GM21390 (cell line): Measurements from ENCODE around the gene ANGEL2.
"Not testable (repeated sequence)": the region's sequence is repeated elsewhere in the genome, so short reads cannot be mapped to it uniquely, and the experiment has no call there.

ENCODE experiments used
- ATAC-seq: cut with Tn5 transposase; IDR thresholded peaks from one replicate; pipeline ENCODE4 v1.9.1; 2021; ENCODE audit not compliant: unreplicated experiment

The ANGEL2 gene, protein sequence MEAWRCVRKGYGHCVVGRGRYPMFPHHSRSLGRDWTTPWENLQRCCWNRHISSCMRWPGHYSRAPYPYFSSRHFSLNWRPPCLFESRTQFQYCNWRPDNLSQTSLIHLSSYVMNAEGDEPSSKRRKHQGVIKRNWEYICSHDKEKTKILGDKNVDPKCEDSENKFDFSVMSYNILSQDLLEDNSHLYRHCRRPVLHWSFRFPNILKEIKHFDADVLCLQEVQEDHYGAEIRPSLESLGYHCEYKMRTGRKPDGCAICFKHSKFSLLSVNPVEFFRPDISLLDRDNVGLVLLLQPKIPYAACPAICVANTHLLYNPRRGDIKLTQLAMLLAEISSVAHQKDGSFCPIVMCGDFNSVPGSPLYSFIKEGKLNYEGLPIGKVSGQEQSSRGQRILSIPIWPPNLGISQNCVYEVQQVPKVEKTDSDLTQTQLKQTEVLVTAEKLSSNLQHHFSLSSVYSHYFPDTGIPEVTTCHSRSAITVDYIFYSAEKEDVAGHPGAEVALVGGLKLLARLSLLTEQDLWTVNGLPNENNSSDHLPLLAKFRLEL

DNA sequence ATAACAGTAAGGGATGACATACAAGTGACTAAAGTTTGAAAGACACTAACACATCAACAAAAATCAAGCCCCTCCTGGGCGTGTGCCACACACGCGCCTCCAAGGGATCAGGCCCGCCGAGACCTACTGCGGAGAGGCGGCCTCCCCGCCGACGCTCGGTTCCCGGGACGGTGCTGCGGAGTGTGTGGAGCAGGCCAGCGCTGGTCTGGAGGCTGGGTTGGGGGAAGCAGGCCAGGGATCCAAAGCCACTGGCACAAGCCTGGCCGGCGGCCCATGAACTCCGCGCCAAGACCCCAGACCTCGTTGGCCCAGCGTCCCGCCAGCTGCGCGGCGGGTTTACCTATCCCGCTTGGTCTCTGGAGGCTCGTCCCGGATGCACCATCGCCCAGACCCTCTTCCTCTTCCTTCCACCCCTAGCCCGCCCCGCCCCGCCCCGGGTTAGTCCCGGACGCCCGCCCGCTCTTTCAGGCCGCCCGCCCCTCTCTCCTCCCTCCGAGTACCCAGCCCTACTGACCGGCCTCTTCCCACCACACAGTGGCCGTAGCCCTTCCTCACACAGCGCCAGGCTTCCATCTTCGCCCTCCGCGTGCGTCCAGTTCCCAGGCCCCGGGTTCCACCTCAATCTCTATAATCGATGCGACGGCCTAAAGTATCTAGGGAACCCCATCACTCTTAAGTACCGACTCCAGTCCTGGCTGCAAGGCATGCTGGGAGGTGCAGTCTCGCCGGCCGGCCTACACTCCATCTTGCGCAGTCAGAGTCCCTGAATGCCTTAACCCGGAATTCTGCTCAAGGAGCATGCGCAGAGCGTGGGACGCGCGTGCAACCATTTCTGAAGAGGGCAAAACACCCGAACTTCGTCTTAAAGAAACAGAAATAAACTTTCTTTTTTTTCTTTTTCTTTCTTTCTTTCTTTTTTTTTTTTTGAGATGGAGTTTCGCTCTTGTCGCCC lies at the start of gene ANGEL2:
ANGEL2 (minus strand) TSS at position 769 of the 952 bp plus-strand sequence; CDS start at position 573, 196 bp downstream.
- peak; percentile 92 for ATAC-seq

- ATAC-seq: no peak
Observed at GRCh38 chr1:213061263-213061662, 45.6 kb upstream of the ANGEL2 start.

GRCh38 chr1:213060836-213061235 lies 45.2 kb upstream of the ANGEL2 start:
- ATAC-seq: no peak

GRCh38 chr1:213057264-213058059 lies 41.8 kb upstream of the ANGEL2 start:
- no peak for ATAC-seq

- no peak for ATAC-seq
Observed at GRCh38 chr1:213055767-213056166, 40.1 kb upstream of the ANGEL2 start.

DNA sequence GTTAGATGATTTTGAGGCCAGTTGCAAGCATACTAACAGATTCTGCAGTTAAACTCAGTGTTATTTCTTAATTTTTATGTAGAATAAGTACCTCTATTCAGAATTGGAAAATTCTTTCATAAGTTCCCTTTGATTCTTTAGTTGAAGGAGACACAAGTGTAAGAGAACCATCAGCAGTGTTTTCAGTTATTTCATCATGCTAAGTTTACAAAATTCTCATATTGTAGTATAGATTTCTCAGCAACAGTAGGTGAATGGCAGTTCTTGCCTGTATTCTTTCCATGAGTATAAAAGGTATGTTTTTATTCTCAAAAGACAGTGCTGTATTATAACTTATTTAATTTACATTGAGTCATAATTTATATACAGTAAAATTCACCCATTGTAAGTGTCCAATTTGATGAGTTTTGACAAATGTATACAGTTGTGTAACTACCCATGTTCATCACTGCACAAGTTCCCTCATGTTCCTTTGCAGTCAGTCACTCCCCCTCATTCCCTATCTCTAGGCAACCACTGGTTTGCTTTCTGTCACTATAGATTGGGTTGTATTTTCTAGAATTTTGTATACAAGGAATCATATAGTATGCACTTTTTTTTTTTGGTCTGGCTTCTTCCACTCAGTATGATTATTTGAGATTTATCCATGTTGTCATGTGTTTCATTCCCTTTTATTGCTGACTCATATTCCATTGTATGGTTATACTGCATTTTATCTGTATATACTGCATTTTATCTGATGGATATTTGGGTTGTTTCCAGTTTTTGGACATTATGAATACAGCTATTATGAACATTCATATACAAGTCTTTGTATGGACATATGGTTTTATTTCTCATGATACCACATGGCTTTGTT lies 39.3 kb upstream of the ANGEL2 start:
- no peak for ATAC-seq

GRCh38 chr1:213054142-213054541 lies 38.5 kb upstream of the ANGEL2 start:
- ATAC-seq: no peak

- ATAC-seq: no peak
Observed at GRCh38 chr1:213053455-213053854, 37.8 kb upstream of the ANGEL2 start.

DNA sequence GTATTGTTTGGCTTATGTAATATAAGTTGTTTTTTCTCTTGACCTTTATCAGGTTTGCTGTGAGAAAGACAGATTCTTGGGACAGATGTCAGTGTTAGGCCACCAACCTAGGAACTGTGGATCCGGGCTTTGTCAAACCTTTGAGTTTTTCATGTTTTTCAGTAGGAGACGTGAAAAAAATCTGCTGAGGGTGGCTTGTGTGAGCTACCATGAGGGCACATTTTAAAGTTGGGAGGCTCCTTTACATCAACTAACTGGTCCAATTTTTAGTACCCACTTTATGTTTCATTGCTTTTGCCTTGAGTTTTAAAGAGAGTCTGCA lies 36.2 kb upstream of the ANGEL2 start:
- no peak for ATAC-seq

DNA sequence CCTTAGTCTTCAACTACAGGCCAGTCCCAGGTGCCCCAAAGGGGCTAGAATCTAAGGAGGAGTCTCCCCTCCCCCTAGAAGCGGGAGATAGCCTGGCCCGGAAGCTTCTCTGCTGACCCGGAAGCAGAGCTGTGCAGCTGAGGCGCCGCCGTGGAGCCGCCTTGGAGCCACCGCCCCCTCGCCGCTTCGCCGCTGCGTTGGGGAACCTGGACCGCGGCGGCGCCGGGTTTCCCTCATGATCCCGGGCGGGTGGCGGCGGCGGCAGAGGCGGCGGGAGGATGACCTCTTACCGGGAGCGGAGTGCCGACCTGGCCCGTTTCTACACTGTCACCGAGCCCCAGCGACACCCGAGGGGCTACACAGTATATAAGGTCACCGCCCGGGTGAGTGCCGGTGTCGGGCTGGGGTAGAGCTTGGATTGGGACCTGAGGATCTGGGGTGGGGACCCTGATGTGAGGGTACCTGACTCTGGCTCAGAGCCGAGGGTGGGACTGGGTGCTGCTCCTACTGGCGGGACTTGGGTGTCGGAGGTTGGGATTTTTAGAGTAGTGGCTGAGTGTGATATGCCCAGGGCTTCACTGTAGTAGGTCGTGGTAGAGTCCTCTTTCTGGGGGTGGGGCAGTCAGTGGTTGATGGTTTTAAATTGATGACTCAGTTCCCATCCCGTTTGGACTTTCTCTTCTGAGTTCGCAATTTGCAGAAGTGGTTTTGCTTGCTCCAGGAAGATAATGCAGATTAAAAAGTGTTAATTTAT lies 35.6 kb upstream of the ANGEL2 start, which contains the start of gene RPS6KC1:
RPS6KC1 (plus strand) TSS at position 115 of the 754 bp plus-strand sequence; CDS start at position 279, 164 bp downstream.
- ATAC-seq: peak; percentile 97

DNA sequence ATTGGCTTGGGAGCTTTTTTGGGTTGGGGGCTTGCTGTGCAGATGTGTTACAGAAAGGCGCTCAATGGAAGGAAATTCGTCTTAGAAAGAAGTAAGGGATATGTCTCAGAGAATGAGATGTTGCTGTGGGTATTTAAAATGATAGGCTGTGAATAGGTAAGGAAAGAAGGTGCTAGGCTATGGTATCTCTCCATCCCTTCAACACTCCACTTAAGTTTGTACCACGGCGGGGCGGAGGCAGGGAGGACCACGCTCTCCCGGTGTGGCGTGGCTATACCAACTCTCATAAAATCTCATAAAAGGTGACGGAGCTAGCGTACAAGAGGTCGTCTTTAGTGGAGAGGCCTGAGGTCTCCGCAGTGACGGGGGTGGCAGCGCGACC lies 35.1 kb upstream of the ANGEL2 start:
- ATAC-seq: peak; percentile 27

GRCh38 chr1:213049232-213049631 lies 33.6 kb upstream of the ANGEL2 start:
- no peak for ATAC-seq

GRCh38 chr1:213045321-213046226 lies 29.9 kb upstream of the ANGEL2 start:
- ATAC-seq: not testable (repeated sequence)

DNA sequence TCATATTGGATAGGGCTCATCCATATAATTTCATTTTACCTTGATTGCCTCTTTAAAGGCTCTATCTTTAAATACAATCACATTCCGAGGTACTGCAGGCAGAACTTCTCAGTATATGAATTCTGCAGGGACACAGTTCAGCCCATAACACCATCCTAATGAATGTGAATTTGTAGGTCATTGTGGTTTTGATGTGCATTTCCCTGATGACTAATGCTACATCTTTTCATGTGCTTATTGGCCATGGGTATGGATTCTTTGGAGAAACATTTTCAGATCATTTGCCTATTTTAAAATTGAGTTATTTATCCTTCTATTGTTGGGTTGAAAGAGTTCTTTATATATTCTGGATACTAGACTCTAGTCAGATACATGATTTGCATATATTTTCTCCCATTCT lies 25.8 kb upstream of the ANGEL2 start:
- no peak for ATAC-seq

GRCh38 chr1:213035573-213035972 lies 19.9 kb upstream of the ANGEL2 start:
- ATAC-seq: no peak

DNA sequence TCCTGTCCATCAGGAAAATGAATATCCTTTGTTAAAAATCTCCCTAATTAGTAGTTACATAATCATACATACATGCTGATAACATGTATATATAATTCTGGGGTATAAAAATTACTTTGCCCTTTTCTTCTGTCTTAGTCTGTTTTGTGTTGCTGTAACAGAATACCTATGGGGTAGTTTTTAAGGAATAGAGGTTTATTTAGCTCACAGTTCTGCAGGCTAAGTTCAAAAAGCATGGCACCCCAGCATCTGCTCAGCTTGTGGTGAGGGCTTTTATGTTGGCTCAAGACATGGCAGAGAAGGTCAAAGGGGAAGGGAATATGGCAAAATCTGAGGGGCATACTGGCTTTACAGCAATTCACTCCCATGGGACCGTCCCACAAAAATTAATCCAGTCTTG lies 19.0 kb upstream of the ANGEL2 start:
- ATAC-seq: no peak

- ATAC-seq: no peak
Observed at GRCh38 chr1:213032651-213033050, 17.0 kb upstream of the ANGEL2 start.

DNA sequence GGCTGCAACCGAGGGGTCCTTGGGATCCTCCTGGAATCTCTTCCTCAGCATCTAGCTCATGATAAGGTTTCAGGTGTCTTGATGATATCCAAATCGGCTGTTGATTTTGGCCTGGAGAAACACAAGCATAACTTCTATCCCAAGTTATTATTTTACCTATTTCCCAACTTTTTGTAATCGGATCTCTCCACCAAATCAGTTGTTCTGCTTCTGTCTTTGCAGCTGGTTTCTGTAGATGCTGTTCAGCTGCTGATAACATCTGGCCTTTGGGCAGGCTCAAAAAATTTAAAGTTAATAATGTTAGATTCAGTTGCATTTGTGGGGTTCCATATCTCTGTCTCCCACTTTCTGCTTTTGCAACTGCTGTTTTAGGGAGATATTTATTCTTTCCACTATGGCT lies 11.4 kb upstream of the ANGEL2 start:
- not testable (repeated sequence) for ATAC-seq
